Measurements from ENCODE around the gene NDST1.

Gene NDST1

DNA sequence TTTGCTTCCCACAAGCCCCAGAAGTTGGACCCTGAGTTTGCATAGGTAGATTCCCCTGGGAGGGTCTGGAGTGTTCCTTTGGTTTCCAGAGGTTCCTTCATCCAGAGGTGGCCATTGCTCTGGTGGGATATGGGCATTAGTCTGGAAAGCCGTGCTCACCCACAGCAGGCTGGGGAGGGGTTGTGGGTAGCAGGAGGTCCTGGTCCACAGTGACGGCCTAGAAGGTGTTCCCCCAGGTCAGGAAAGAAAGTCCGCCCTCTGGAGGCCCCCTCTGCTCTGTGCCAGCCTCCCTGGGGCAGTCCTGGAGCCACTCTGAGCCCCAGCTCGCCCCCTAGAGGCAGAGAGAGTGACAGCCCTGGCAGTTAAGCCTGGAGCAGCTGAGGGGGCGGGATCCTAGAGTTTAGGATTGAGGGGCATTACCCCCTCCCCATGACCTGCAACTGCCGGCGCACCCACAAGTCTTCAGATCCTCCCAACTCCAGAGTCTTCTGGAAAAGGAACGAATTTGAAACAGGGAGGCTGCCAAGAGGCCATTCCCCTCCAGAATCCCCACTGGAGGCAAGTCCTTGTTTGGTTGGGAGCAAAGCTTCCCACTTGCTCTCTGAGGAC, 36.8 kb downstream of the NDST1 start:
- peak; percentile 93 for DNase-seq (ENCODE audit: low spot score)
- in situ Hi-C loops (cut with MboI; ENCODE audit: low pct_unique_long_range_greater_than_20kb, low sequenced_read_pairs, unreplicated experiment) = loop anchor here (10.0 kb wide), 1 partner anchor 90 kb away; no protein-coding TSS in a partner anchor
- TF ChIP-seq, protein P1, sequence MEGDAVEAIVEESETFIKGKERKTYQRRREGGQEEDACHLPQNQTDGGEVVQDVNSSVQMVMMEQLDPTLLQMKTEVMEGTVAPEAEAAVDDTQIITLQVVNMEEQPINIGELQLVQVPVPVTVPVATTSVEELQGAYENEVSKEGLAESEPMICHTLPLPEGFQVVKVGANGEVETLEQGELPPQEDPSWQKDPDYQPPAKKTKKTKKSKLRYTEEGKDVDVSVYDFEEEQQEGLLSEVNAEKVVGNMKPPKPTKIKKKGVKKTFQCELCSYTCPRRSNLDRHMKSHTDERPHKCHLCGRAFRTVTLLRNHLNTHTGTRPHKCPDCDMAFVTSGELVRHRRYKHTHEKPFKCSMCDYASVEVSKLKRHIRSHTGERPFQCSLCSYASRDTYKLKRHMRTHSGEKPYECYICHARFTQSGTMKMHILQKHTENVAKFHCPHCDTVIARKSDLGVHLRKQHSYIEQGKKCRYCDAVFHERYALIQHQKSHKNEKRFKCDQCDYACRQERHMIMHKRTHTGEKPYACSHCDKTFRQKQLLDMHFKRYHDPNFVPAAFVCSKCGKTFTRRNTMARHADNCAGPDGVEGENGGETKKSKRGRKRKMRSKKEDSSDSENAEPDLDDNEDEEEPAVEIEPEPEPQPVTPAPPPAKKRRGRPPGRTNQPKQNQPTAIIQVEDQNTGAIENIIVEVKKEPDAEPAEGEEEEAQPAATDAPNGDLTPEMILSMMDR (IDR thresholded peaks at IDR 0.05; ENCODE audit: extremely low read depth, insufficient read depth, missing control alignments) = peak; percentile 96

DNA sequence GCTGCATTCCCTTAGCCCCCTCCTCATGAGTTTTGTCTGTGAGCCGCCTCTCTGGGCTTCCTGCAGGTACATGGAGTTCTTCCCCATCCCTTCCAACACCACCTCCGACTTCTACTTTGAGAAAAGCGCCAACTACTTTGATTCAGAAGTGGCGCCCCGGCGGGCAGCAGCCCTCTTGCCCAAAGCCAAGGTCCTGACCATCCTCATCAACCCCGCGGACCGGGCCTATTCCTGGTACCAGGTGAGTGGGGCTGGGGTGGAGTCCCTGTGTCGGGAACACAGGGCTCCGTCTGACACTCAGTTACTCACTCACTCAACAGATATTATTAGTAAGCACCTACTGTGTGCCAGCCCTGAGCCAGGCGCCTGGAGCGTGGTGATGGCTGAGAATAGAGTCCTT, 37.3 kb downstream of the NDST1 start:
- in situ Hi-C loops (cut with MboI; ENCODE audit: low pct_unique_long_range_greater_than_20kb, low sequenced_read_pairs, unreplicated experiment) = loop anchor here (10.0 kb wide), 1 partner anchor 90 kb away; no protein-coding TSS in a partner anchor
- TF ChIP-seq, protein P1 (IDR thresholded peaks at IDR 0.05; ENCODE audit: extremely low read depth, insufficient read depth, missing control alignments) = no peak

GRCh38 chr5:150548123-150548522, 40.2 kb downstream of the NDST1 start:
- in situ Hi-C loops (cut with MboI; ENCODE audit: low pct_unique_long_range_greater_than_20kb, low sequenced_read_pairs, unreplicated experiment) = loop anchor here (10.0 kb wide), 1 partner anchor 93 kb away; no protein-coding TSS in a partner anchor

More for the DNA sequence above, 37.3 kb downstream of the NDST1 start:
- no peak for DNase-seq (ENCODE audit: low spot score)

DNA sequence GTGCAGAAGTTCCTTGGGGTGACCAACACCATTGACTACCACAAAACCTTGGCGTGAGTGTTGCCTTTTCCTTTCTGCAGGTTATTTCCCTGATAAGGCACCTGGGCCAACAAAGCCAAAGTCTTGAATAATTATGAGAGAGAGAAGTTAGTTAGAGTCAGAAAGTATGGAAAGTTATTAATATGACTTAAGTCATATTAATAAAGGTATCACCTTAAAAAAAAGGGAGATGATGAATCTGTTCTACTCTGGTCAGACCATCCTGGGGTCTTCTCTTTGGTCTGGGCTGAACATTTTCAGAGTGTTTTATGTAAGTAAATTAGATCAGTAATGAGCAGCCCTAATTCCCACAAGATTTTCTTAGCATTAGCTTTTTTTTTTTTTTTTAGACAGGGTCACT, 41.8 kb downstream of the NDST1 start:
- TF ChIP-seq, protein P1 (IDR thresholded peaks at IDR 0.05; ENCODE audit: extremely low read depth, insufficient read depth, missing control alignments) = no peak
- DNase-seq (ENCODE audit: low spot score) = no peak
- in situ Hi-C loops (cut with MboI; ENCODE audit: low pct_unique_long_range_greater_than_20kb, low sequenced_read_pairs, unreplicated experiment) = loop anchor here (10.0 to 25.0 kb wide), 2 partner anchors 95 to 263 kb away; no protein-coding TSS in a partner anchor

More at GRCh38 chr5:150548123-150548522, 40.2 kb downstream of the NDST1 start:
- TF ChIP-seq, protein P1 (IDR thresholded peaks at IDR 0.05; ENCODE audit: extremely low read depth, insufficient read depth, missing control alignments) = no peak
- no peak for DNase-seq (ENCODE audit: low spot score)

DNA sequence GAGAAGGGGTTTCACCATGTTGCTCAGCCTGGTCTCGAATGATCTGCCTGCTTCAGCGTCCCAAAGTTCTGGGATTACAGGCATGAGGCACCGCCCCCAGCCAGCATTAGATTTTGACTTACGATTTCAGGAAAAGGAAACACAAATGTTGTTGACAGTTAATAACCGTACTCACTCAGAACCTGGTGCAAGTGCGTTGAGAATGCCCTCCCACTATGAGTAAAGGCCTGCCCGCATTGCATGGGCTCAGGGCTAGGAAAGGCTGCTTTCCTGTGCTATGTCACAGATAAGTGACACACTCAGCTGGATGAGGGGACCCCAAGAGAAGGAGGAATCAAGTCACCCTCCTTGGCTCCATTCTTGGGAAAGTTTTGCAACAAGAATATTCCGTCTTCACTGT, 42.4 kb downstream of the NDST1 start:
- TF ChIP-seq, protein P1 (IDR thresholded peaks at IDR 0.05; ENCODE audit: extremely low read depth, insufficient read depth, missing control alignments) = no peak
- in situ Hi-C loops (cut with MboI; ENCODE audit: low pct_unique_long_range_greater_than_20kb, low sequenced_read_pairs, unreplicated experiment) = loop anchor here (25.0 kb wide), 1 partner anchor 262 kb away; no protein-coding TSS in a partner anchor
- no peak for DNase-seq (ENCODE audit: low spot score)

- in situ Hi-C loops (cut with MboI; ENCODE audit: low pct_unique_long_range_greater_than_20kb, low sequenced_read_pairs, unreplicated experiment) = loop anchor here (25.0 kb wide), 1 partner anchor 261 kb away; no protein-coding TSS in a partner anchor
- TF ChIP-seq, protein P1 (IDR thresholded peaks at IDR 0.05; ENCODE audit: extremely low read depth, insufficient read depth, missing control alignments) = no peak
- no peak for DNase-seq (ENCODE audit: low spot score)
Measured at GRCh38 chr5:150551066-150551465, 43.1 kb downstream of the NDST1 start.

Measured in GM13977 (cell line).